NCI-H1048 (cell line): ENCODE data around the gene TRMT44.

Experiments used
- DNase-seq: peaks from one replicate; lab custom pipeline; 2025; lab: John Stamatoyannopoulos, UW

Gene TRMT44

DNA sequence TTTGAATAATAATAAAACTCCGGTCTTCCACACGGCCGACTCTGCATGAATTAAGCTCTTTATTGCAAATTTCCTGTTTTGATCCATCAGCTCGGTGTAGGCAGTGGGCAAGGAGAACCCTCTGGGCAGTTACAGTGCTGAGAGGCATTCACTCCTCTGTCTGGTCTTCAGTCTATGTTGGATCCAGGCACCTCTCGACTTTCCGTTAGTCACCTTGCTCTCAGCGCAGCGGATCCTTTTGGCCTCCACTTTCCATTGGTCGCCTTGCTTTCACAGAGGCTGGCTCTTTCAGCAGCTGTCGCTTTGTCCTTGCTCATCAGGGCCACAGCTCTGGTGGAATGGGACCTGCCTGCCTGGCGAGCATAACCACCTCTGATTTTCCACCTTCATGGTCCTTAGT is 52.9 kb downstream of the TRMT44 start:
- DNase-seq: no peak

DNA sequence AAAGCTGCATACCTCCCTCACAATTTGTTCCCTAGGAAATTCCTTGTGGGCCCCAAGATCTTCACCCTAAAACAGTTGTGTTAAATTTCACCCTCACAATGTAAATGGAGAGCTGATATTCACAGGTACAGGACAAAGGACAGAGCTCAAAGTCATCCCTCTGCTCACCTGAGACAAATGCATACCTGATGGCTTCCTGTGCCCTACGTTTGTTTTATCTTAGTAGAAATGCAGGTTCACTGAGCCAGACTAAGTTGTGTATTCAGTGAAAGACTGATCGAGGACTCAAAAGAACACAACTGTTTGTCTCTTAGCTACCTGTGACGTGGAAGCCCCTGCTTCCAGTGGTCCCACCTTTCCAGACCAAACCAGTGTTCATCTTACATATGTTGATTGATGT is 53.6 kb downstream of the TRMT44 start:
- no peak for DNase-seq

DNA sequence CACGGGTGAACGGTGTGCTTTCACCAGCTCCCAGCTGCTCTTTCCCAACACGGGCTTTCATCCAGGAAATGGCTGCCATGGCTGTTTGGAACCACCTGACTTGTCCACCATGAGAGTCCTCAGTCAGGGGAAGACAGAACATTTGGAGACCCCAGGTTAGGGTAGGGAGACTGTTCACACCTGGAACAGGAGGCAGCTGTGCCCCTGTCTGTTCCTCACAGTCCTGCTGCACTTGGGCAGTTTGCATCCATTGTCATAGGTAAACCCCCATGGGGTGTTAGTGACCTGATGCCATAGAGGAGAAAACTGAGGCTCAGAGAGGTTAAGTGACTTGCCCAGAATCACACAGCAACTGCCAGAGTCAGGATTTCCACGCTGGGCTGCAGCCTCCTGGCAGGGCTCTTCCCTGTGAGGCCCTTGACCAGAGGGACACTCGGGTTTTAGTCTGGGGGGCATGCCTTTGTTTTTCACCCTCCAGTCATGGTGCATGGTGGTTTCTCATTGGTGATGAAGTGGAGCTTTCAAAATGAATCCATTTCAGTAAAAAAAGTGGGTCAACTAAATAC is 54.5 kb downstream of the TRMT44 start:
- no peak for DNase-seq

DNA sequence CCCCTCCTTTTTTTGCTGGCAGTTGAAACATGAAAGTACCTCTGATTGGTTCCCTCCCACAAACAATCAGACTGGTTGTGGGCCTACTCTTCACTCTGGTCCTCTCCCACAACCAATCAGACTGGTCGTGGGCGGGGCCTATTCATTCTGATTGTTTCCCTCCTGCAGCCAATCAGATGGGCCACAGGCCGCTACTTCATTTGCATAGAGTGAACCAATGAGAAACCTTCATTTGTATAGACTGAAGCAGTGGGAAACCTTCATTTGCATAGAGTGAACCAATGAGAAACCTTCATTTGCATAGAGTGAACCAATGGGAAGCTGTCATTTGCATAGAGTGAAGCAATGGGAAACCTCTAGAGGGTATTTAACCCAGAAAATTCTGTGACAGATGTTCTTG is 55.2 kb downstream of the TRMT44 start:
- peak; percentile 43 for DNase-seq

DNA sequence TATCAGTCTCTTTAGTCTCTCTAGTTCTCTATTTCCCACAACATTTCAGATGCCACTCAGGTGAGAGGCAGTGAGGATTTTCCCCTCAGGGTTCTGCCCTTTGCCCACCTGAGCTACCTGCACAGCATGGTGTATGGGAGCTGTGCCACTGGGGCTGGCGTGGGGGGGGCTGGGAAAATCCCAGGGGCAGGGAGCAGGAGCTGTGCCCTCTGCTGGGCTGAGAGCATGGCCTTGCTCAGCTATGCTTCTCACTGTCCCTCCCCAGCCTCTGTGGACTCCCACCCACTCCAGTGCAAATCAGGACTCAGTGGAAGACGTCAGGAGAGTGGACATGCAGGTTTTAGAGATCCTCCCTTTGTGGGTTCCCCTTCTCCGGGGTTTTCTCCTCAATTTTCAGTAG is 57.2 kb downstream of the TRMT44 start:
- DNase-seq: no peak

DNA sequence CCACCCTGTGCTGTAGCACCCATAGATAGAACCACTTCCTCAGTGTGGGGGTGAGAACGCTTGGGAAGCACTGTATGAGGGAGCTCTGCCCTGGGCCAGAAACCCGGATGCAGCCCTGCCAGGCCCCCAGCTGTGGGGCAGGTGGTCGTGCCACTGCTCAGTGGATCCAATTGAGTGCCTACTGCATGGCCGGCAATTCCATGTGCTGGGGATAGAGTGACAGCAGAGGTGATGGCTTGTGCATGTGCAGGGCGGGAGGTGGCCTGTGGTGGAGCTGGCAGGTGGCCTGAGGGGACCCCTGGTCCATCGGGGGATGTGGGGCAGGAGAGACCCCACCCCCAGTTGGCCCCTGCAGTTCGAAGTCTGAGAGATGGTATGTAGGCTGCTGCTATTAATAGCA is 60.4 kb downstream of the TRMT44 start:
- no peak for DNase-seq

DNA sequence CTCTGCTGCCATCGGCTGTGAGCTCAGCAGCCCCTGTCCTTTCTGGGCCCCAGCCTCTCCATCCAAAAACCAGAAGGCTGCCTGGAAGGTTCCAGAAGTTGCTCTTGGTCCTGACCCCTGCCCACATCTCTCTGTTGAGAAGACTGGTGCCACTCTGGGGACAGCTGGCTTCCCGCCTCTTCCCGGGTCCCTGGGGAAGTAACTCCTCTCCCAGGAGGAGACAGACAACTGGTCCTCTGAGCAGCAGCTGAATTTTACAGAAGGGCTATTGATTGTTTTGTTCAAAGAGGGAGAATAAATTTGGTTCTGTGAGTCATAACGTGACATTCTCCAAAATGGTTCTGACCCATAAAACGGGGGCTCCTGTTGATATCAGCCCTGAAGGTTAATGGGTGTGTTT is 61.2 kb downstream of the TRMT44 start:
- DNase-seq: no peak

DNA sequence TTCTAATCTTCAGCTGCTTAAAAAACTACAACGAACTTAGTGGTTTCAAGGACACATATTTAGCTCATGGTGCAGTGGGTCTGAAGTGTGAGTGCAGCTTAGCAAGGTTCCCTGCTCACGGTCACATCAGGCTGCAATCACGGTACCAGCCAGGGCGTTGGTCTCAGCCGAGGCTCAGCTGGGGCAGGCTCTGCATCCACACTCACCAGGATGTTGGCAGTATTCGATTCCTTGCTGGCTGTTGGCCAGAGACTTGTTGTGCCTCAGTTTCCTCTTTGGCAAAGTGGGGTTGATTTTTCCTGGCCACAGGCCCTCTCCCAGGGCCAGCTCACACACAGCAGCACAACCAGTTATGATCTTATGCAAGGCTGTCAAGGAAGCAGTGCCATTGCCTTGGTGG is 61.8 kb downstream of the TRMT44 start:
- no peak for DNase-seq

DNA sequence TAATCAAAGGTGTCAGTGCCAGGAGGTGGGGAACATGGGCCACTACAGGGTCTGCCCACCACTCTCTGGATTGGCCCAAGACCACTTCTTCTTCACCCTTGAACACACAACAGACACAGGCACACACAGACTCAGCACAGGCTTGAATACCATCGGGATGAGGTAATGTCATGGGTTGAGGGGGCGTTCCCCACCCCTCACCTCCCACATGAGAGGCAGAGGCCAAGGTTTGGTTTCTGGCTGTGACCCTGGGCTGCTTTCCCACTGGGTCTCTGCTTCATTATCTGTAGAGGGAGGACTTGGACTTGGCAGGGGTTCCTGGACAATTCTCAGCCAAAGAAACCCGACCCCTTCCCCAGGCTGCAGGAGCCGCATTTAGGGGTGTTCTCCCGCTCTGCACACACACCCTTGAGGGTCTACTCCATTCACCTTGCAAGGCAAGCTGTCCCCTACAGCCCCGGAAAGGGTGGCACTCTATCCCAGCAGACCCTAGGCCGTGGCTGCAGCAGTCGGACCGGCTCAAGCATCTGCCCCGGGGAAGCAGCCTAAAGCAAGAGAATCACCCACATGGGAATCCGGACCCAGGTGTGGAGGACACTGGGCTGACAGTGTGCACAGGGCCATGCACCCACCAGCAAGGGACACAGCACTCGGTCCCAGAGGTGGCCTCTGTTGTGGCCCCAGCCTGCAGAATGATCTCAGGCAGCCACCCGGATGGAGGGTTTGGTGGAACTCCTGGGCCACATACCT is 62.4 kb downstream of the TRMT44 start:
- DNase-seq: no peak

DNA sequence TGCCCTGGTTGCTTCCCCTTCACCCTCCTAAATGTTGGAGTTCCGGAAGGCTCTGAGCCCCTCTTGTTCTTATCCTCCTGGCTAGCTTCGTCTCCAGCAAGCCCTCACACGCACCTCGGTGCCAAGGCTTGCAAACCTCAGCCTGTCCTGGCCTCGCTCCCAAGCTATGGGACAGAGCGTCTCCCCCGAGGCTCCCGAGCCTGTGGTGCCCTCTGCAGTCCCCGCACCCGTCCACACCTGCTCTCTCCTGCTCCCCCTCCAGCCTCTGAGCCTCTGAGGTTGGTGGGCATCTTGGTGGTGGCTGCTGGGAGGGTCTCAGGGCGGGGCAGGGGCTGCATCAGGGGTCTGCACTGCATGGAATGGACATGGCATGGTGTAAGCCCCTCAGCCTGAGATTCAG is 63.2 kb downstream of the TRMT44 start:
- no peak for DNase-seq

DNA sequence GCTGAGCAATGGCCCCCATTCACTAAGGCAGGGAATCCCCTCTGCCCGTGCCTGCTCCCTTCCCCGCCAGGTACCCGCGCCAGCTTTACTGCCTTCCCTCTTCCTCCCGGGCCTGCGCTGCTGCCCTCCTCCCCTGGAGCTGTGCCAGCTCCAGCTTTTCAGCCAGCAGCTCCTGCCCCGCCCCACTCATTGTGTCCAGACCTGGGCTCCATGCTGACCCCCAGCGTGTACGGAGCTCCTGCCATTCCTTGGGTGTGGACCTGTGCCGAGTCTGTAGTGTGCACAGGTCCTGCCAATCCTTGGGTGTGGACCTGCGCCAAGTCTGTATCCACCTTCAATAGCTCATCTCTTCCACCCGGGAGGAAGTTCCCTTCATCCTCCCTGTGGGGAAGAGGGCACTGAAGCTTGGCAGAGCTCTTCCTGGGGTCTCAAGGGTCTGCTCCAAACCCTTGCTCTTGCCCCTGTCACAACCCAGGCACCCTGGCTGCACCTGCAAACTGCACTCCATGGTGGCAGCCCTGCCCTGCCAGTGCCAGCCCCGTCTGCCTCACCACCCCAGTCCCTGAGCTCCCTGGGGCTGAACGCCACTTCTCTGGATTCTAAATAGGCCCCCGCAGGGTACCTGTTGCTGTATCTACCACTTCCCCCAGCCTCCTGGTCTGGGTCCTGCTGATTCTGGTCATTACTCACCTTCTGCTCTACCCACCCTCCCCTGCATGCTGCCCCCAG is 63.9 kb downstream of the TRMT44 start:
- DNase-seq: no peak

DNA sequence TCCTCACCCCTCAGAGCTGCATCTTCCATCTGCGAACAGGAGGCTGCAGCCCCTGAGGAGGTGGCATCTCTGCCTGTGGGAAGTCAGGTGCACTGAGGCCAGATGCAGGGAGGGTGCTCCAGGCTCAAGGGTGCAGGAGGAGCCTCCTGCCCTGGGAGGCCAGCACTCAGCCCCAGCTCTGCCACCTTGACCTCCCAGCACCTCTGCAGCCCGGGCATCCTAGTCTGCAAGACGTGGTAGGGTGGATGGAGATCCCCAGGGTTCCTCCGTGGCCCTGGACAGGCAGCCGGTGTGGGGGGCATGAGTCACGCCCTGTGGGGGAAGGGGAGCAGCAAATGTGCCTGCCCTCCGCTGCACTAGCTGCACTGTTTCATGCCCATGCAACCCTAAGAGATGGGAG is 64.7 kb downstream of the TRMT44 start:
- DNase-seq: no peak

DNA sequence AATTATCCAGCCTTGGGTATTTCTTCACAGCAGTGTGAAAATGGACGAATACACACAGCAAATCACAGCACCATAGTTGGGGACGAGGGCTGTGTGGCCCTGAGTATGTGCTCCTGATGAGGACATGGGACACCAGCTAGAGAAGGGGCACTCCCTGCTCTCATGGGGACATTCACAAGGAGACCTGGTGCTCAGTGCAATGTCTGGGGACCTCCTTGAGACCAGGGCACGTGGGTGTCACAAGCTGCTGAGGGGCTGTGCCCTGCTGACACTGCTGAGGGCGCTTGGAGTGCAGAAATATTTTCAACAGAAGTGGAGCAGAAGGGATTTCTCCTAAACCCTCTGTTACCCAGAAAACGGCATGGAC is 65.4 kb downstream of the TRMT44 start:
- DNase-seq: no peak

DNA sequence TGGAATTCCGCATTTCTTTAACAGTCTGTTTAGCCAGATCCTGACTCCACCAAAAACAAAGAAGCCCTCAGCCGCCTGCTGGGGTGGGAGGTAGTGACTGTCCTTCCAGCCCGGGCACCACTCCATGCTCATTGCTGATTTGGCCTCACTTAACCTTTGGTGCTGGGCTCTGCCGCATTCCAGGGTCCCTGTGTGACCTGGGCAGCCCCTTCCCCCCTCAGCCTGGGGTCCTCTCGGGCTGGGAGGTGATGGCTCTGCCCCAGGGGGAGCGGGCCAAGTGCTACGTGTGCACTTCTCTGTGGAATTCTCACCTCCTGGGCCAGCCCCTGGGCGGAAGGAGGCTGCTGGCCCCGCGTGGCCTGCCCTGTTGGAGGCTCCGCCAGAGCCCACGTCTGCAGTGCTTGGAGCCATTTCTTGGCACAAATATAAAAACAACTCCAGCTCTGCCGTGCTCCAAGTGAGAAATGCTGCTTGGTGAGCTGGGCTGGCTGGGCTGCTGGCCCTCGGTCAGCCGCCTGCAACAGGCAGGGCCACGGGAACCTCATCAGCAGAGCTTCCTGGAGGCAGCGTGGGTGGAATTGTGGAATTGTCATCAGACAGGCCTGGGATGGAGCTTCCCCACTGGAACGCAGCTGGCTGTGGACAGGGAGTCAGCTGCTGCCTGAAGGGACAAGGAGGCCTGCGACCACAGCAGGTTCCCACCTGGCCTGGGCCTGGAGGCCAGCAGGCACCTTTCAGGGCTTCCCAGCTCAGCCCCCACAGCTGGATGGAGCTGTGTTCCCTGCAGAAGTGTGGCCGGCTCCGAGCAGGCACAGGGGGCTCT is 66.0 kb downstream of the TRMT44 start:
- DNase-seq: no peak

DNA sequence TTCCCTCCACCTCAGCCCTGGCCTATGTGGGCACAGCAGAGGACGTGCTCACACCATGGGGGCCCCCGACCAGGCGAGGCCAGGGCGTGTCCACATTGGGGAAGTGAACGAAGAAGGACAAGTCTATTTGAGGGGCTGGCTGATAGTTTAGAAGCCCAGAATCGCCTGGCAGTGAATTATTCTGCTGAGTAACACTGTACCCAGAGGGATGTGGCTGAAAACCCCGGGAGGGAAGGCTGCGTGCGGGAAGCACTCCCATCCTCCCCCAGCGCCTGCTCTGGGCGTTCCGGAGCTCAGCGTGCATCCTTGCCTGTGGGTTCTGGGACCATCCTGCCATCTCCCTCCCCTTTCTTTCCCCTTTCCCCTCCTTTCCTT is 66.6 kb downstream of the TRMT44 start:
- no peak for DNase-seq

DNA sequence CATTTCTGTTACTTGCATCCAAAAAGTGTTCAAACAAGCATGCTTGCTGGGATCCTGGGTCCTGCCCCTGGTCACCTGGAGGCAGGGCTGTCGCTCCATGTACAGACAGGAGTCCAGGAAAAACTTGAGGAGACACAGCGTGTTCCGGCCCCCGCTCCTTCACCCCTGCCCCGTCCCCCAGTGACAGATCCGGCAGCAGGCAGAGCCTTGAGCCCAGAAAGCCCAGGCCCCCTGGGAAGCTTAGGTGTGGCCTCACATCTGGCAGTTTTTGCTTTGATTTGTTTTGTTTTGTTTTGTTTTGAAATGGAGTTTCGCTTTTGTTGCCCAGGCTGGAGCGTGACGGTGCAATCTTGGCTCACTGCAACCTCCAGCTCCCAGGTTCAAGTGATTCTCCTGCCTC is 67.0 kb downstream of the TRMT44 start:
- no peak for DNase-seq

DNA sequence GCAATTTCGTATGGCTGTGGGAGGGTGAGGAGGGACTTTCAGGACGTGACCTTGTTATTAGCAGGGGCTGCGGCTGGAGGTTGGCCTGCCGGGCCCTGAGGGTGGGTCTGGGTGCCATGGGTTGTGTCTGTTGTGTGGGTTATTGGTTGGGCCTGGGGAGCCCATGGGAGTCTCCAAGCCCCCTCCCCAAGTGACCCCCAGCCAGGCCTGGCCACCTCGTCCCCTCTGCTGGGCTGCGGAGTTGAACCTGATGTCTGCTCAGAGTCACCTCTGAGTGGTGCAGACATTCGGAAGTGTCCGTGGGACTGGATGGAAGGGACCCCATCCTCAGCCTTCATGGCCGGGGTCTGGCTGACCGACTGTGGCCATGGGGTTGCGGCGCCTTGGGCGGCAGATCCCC is 67.7 kb downstream of the TRMT44 start:
- DNase-seq: no peak

DNA sequence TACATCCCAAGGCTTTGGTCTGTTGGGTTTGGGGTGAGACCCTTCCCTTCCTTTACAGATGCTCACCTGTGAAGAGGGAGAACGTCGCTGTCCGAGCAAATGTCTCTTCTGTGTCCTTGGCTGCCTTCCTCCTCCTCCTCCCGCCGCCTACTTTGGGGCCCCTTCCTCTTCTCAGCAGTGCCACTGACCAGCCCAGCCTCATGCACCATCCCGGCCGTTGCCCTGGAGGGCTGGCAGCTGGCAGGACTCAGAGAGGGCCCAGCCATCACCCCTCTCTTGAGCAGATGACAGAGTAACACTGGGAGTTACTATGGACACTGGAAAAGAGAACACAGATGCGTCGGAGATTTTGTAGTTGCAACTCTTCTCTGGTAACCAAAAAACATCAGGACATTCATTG is 68.2 kb downstream of the TRMT44 start:
- DNase-seq: no peak

DNA sequence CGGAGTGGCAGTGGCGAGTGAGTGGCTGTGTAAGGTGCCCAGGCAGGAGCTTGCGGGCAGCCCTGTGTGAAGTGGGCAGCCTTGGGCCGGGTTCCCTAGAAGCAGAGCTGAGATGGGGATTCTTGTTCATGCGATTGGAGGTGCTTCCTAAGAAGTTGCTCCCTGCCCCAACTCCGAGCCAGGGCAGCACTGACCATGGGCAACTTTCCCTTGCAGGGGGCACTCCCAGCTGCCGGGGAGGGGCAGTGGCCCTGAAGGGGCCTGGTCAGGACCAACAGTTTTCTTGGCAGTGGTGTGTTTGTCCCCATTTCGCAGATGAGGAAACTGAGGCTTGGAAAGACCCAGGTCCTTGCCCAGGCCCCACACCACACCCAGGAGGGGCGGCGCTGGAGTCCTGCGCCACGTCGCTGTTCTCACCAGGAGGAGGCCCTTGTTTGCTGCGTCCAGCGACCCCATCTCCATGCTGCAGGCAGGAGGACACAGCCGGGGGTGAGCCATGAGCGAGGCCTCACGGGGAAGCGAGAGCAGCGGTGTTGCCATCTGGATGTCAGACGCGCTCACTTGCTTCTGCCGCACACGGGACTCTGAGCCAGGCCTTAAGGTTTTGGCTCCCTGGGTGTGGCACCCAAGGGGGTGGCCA is 68.9 kb downstream of the TRMT44 start:
- DNase-seq: no peak

DNA sequence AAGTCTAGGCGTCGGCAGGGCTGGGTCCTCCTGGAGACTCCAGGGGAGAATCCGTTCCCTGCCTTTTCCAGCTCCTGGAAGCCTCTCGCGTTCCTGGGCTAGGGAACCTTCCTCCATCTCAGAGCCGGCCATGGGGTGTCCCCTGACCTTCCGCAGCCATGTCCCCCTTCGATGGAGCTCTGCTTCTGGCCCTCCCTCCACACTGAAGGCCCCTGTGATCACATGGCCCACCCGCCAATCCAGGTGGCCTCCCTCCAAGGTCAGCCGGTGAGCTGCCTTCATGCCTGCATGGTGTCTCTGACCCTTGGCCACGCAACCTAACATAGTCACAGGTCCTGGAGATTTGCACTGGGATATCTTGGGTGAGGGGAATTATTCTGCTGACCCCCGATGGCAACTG is 69.6 kb downstream of the TRMT44 start:
- no peak for DNase-seq

DNA sequence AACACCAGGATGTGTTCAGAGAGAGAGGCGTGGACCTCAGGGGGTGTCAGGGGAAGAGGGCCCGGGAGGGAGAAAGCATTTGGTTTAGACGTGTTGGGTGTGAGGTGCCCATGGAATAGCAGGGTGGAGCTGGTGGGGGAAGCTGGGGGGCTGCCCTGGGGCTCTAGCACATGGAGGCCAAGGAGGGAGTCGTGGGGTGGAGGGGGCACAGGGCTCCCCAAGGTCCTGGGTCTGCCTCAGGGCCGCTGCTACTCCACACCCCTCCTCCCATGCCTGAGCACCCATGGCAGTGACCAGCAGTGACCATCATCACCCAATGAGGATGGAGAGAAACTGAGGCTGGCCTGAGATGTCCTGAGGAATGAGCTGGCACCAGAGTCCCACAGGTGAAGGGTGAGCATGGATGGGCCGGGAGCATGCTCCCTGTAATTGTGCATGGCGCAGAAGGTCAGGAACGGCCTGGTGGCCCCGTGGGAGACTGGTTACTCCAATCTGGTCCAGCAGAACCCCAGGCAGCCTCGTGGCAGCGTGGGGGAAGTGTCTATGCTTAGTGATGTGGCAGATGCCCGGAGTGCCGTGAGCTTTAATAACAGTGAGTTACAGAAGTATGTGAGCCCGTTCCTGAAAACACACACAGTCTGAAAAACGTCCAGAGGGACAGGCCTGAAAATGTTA is 70.2 kb downstream of the TRMT44 start:
- no peak for DNase-seq

DNA sequence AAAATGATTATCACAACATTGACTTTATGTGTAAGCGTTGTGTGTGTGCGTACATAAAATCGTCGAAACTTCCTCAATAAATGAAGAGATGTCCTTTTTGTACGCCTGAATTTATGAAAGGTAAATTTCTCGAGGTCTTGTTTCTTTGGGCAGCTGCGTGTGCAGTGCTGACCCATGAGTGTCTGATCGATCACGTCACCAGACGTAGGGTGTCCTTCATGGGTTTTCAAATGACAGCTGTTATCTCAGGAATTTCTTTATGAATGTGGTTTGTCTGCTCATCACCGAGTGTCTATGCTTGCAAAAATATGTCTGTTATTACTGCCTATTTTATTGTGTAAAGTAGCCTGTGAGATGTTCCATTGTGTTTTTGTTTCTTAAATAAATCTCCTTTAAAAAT is 71.9 kb downstream of the TRMT44 start:
- DNase-seq: no peak
